GM10847 (cell line): ENCODE measurements around the gene BPIFB3.

Experiments used
- POLR2A ChIP-seq: IDR thresholded peaks from 2 replicates; pipeline ENCODE4 v1.6.1; 2011; ENCODE audit not compliant: insufficient read length; ENCODE audit errors: extremely low read depth

The BPIFB3 gene

GRCh38 chr20:33034115-33034514 lies 19.6 kb upstream of the BPIFB3 start:
- TF ChIP-seq POLR2A, result no peak

GRCh38 chr20:33034901-33035492 lies 18.7 kb upstream of the BPIFB3 start:
- TF ChIP-seq POLR2A, result no peak

- no peak for TF ChIP-seq POLR2A
These were observed 16.2 kb upstream of the BPIFB3 start for GRCh38 chr20:33037456-33037855.

- TF ChIP-seq POLR2A, result no peak
These were observed 15.5 kb upstream of the BPIFB3 start for GRCh38 chr20:33038243-33038642.

- no peak for TF ChIP-seq POLR2A
These were observed 11.3 kb upstream of the BPIFB3 start for GRCh38 chr20:33042430-33042829.

- TF ChIP-seq POLR2A, result no peak
These were observed 10.5 kb upstream of the BPIFB3 start for GRCh38 chr20:33042983-33043730.

- TF ChIP-seq POLR2A, result no peak
These were observed 9.9 kb upstream of the BPIFB3 start for GRCh38 chr20:33043731-33044181.

- no peak for TF ChIP-seq POLR2A
These were observed 7.3 kb upstream of the BPIFB3 start for GRCh38 chr20:33046412-33046811.

GRCh38 chr20:33051333-33051732 lies 2.4 kb upstream of the BPIFB3 start:
- TF ChIP-seq POLR2A, result no peak

GRCh38 chr20:33054381-33054780 lies 678 bp downstream of the BPIFB3 start:
- no peak for TF ChIP-seq POLR2A

GRCh38 chr20:33054791-33055190 lies 1.1 kb downstream of the BPIFB3 start:
- TF ChIP-seq POLR2A, result no peak

- no peak for TF ChIP-seq POLR2A
These were observed 5.4 kb downstream of the BPIFB3 start for GRCh38 chr20:33059136-33059535.

- TF ChIP-seq POLR2A, result no peak
These were observed 6.2 kb downstream of the BPIFB3 start for GRCh38 chr20:33059741-33060390.

- TF ChIP-seq POLR2A, result no peak
These were observed 7.9 kb downstream of the BPIFB3 start for GRCh38 chr20:33061658-33062028.

GRCh38 chr20:33062105-33062824 lies 8.6 kb downstream of the BPIFB3 start:
- no peak for TF ChIP-seq POLR2A

- TF ChIP-seq POLR2A, result no peak
These were observed 9.1 kb downstream of the BPIFB3 start for GRCh38 chr20:33062825-33063149.
